Stimulated activated CD8-positive, alpha-beta memory T cell treated with anti-CD3 and anti-CD28 coated beads, Interleukin-2, amount 100 ng/mL, for 1 hour (primary cell): ENCODE data around the gene KRTCAP2.
"Not testable (repeated sequence)": the region's sequence is repeated elsewhere in the genome, so short reads cannot be mapped to it uniquely, and the experiment has no call there.

Source experiments
- DNase-seq, 2 donors: peaks; one replicate each; pipeline ENCODE4 v3.0.0-alpha.2; 2020; ENCODE audit warnings: low read depth in 2 of 2

The KRTCAP2 gene

GRCh38 chr1:155199792-155200191 is 26.7 kb upstream of the KRTCAP2 start:
- DNase-seq = no peak

DNA sequence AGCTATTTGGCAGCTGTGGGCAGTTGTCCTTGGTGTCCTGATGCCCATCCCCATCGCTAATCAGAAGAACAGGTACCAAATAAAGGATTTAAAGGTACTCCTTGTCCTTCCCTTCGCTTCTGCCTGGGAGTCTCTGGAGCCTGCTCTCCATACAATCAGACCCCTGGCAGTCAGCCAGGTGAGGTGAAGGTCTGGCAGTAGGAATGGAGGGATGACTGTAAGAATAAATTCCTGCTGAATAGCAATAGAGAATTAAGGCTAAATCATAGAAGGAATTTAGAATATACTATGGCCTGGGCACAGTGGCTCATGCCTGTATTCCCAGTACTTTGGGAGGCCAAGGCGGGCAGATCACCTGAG is 25.4 kb upstream of the KRTCAP2 start:
- no peak for DNase-seq

- DNase-seq = no peak
Observed at GRCh38 chr1:155197901-155198546, 24.9 kb upstream of the KRTCAP2 start.

DNA sequence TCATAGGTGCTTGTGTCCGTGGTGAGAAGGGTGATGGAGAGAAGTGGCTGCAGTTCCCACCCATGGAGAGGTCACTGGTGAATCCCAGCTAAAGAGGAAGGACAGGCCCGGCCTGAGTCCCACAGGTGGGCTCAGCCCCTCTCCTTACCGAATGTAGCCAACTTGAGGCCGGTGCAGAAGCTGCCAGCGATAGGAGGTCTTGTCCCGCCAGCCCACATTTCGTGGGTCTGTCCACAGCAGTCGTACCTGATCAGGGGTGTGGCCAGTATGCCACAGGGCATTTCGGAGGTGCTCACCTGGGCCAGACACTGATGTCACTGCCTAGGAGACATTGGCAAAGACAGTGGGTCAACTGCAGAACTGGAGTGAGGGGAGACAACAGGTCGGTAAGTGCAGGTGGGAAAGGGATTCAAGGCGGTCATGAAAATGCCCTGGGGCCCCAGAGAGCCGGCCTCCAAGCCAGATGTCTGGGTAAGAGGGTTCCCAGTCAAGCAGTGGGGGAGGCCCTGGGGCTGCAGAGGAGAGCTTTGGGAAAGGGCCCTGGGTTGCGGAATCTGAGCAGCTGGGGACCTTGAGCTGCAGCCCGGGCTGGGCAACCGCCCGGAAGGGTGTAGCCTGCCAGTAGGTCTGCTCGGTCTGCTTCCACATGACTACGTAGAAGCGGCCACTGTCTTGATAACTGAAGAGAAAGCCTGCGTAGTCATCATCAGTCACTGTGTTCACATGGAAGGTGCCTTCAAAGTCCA is 24.0 kb upstream of the KRTCAP2 start:
- no peak for DNase-seq

GRCh38 chr1:155196103-155196892 is 23.2 kb upstream of the KRTCAP2 start:
- DNase-seq = no peak

GRCh38 chr1:155195201-155196102 is 22.3 kb upstream of the KRTCAP2 start:
- no peak for DNase-seq

DNA sequence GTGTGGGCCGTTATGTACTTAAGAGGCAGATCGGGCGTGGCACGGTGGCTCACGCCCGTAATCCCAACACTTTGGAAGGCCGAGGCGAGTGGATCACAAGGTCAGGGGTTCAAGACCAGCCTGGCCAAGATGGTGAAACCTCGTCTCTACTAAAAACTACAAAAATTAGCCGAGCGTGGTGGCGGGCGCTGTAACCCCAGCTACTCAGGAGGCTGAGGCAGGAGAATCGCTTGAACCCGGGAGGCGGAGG is 20.8 kb upstream of the KRTCAP2 start:
- not testable (repeated sequence) for DNase-seq

DNA sequence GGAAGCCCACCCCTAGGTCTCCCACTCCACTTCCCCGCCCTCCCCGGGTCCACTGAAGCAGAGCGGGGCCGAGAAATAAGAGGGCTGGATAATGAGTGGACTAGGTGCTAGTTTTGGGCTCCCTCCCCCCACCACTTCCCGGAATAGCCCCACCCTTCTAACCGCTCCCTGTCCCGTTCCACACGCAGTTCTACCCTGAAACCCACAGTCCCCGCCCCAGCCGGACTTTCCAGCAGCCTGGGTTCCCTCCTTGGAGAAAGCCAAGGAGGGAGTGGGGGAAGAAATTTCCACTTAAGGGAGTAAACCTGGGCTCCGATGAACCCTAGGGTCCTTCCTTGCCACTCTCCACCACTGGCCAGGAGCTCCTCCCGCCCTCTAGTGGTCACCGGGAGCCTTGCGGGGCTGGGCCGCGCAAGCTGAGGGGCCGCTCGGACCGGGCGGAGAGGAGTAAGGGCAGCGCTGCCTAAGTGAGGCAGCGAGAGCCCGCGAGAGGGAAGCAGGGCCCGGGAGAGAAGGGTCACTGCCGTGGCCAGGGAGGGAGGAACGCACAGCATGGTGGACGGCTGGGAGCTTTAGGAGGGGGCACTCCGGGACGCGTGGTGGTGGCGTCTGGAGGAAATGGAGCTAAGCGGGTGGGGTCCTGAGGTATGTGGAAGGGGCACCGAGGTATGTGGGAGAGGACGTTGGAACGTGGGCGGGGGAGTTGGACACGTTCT is 20.3 kb upstream of the KRTCAP2 start:
- DNase-seq = peak; percentile 49

- no peak for DNase-seq
Observed at GRCh38 chr1:155192346-155193274, 19.5 kb upstream of the KRTCAP2 start.

- DNase-seq = no peak
Observed at GRCh38 chr1:155191904-155192303, 18.8 kb upstream of the KRTCAP2 start.

DNA sequence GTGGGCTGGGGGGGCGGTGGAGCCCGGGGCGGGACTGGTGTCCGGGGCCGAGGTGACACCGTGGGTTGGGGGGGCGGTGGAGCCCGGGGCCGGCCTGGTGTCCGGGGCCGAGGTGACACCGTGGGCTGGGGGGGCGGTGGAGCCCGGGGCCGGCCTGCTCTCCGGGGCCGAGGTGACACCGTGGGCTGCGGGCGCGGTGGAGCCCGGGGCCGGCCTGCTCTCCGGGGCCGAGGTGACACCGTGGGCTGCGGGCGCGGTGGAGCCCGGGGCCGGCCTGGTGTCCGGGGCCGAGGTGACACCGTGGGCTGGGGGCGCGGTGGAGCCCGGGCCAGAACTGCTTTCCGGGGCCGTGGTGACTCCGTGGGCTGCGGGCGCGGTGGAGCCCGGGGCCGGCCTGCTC is 16.8 kb upstream of the KRTCAP2 start:
- DNase-seq = not testable (repeated sequence)

DNA sequence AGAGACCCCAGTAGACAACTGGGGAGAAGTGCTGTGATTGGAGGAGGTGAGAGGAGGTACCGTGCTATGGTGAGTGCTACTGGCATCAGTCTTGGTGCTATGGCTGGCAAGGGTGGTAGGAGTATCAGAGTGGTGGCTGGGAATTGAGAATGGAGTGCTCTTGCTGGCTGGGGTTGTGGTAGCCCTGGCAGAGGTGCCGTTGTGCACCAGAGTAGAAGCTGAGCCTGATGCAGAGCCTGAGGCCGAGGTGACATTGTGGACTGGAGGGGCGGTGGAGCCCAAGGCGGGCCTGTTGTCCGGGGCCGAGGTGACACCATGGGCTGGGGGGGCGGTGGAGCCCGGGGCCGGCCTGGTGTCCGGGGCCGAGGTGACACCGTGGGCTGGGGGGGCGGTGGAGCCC is 15.2 kb upstream of the KRTCAP2 start:
- DNase-seq = no peak

DNA sequence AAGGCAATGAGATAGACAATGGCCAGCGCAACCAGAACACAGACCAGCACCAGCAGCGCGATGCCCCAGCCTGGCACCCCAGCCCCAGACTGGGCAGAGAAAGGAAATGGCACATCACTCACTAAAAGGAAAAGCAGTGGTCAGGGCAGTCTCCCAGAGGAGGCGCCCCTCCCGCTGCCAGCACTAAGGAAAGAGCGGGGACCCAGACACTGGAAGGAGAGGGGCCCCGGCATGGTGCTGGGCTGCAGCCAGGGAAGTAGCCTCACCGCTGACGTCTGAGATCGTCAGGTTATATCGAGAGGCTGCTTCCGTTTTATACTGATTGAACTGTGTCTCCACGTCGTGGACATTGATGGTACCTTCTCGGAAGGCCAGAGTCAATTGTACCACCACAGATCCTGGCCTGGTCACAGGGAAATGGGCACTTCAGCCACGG is 14.4 kb upstream of the KRTCAP2 start:
- DNase-seq = no peak

DNA sequence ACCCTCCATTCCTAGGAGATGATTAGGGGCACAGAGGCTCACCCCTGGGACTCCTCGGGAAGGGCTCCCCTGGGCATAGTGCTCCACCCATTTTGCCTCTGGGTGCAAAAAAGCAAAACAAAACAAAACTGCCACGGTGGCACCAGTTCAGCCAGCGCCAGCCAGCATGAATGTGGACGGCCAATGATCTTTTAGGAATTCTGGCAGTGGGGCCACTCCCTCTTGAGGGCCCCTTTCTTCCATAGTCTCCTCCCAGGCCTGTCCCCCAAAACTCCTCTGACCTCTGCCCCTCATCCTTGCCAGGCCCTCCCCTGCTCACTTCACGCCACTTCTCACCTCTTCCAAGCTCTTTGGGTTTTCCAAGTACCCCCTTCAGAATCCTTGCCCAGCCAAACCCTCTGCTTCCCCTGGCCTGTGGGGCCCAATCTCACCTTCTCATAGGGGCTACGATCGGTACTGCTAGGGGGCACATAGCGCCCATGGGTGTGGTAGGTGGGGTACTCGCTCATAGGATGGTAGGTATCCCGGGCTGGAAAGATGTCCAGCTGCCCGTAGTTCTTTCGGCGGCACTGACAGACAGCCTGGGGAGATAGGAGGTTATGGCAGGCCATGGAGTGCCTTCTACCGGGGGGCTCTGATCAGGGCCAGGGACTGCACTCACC is 13.8 kb upstream of the KRTCAP2 start:
- DNase-seq = no peak

DNA sequence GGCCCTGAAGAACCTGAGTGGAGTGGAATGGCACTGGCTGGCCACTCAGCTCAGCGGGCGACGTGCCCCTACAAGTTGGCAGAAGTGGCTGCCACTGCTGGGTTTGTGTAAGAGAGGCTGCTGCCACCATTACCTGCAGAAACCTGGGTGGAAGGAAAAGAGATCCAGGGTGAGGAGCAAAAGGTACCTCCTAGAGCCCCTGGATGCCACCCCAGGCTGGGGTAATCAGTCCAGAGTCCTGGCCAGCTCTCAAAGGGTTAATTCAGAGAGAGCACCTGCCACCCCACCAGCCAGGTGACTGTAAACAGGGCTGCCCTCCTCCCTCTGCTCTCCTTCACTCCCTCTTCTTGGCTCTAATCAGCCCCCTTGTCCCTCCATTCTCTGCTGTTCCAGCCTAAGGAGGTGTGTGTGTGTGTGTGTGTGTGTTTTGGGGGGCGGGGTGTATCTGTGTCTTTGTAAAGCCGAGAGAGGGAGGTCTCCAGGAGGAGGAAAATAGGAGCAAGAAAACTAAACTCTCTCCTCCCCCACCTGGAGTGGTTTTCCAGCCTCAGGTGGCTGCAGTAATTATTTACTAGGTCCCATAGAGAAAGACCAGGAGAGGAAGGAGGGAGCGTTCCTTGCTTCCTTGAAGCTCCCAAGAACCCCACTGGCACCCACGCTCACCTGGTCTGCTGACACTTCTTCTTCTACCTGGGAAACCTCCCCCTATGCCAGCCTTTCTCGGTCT is 13.1 kb upstream of the KRTCAP2 start:
- no peak for DNase-seq

GRCh38 chr1:155185783-155186066 is 12.6 kb upstream of the KRTCAP2 start:
- no peak for DNase-seq

GRCh38 chr1:155184835-155185782 is 12.0 kb upstream of the KRTCAP2 start:
- no peak for DNase-seq

DNA sequence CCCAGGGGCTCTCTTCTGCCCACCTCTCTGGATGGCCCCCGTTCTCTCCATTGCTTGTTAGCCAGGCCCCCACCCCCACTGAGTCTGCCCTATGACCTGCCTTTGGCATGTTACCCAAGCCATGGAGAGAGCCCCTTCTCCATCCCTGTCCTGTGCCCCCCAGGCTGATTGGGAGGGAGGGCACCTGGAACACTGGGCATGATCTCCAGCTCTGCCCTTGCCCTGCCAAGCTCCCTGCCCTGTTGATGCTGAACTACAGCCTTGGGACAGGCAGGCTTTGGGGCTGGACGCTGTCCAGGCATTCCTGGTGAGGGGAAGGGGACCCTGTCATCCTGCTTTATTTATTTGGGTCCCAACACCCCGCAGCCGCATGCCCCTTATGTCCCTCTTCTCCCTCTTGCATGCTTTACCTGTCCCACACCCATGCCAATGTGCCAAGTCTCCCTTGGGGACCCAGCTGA is 11.3 kb upstream of the KRTCAP2 start:
- DNase-seq = no peak
